Suppressor macrophage treated with lipopolysaccharide for 1 hour (primary cell): ENCODE measurements around the gene ZFR2.
A peak's percentile ranks its signal among the peaks of the same experiment; 100 is the strongest.

Experiments used
- DNase-seq, 3 donors: peaks; one replicate each; pipeline ENCODE4 v3.0.0-alpha.2; 2020 to 2022

Gene ZFR2

GRCh38 chr19:3785451-3785937 is 83.3 kb downstream of the ZFR2 start:
- DNase-seq = no peak

- DNase-seq = peak; percentile 85 to 92 (median 90)
Measured at GRCh38 chr19:3784607-3785450, 84.0 kb downstream of the ZFR2 start.

- DNase-seq = peak; percentile 35 to 62 (median 36)
Measured at GRCh38 chr19:3783660-3784584, 84.9 kb downstream of the ZFR2 start.

- DNase-seq = no peak
Measured at GRCh38 chr19:3782903-3783302, 85.9 kb downstream of the ZFR2 start.

- DNase-seq = no peak
Measured at GRCh38 chr19:3782330-3782729, 86.5 kb downstream of the ZFR2 start.

- no peak for DNase-seq
Measured at GRCh38 chr19:3781603-3782002, 87.2 kb downstream of the ZFR2 start.

GRCh38 chr19:3780786-3781304 is 88.0 kb downstream of the ZFR2 start:
- DNase-seq = peak in 2 of 3 donors; percentile 28 to 39

- DNase-seq = no peak
Measured at GRCh38 chr19:3778899-3779723, 89.7 kb downstream of the ZFR2 start.

GRCh38 chr19:3778104-3778867 is 90.6 kb downstream of the ZFR2 start:
- no peak for DNase-seq

GRCh38 chr19:3776479-3777040 is 92.3 kb downstream of the ZFR2 start:
- DNase-seq = no peak

GRCh38 chr19:3775831-3776230 is 93.0 kb downstream of the ZFR2 start:
- DNase-seq = no peak

- no peak for DNase-seq
Measured at GRCh38 chr19:3775374-3775711, 93.5 kb downstream of the ZFR2 start.

- no peak for DNase-seq
Measured at GRCh38 chr19:3774621-3775373, 94.0 kb downstream of the ZFR2 start.

GRCh38 chr19:3773814-3774515 is 94.9 kb downstream of the ZFR2 start:
- no peak for DNase-seq

GRCh38 chr19:3771906-3772455 is 96.9 kb downstream of the ZFR2 start, which contains the start of gene RAX2:
RAX2 (minus strand) TSS chr19:3772228; CDS start chr19:3771742, 486 bp downstream.
- no peak for DNase-seq

- no peak for DNase-seq
Measured at GRCh38 chr19:3771000-3771905, 97.6 kb downstream of the ZFR2 start.

GRCh38 chr19:3770136-3770999 is 98.5 kb downstream of the ZFR2 start:
- no peak for DNase-seq
